KMS-11 (cell line): ENCODE data around the gene IGSF11.

Experiments
- H2AFZ ChIP-seq: fragments of 200-600 bp; sonication (generic); 2 replicates; pipeline ENCODE4 v1.6.1; 2016; ENCODE audit warnings: antibody characterized with exemption, mixed run types, low read depth
- H3K27ac ChIP-seq: fragments of 200-600 bp; sonication (generic); 2 replicates; pipeline ENCODE4 v1.6.1; 2016; ENCODE audit warnings: mild to moderate bottlenecking, mixed run types
- H3K27me3 ChIP-seq: fragments of 200-600 bp; sonication (generic); 2 replicates; pipeline ENCODE4 v1.6.1; 2017; ENCODE audit warnings: mild to moderate bottlenecking, low read depth, mixed run types, moderate library complexity; ENCODE audit not compliant: insufficient read depth
- H3K36me3 ChIP-seq: fragments of 200-600 bp; sonication (generic); 2 replicates; pipeline ENCODE4 v1.6.1; 2017; ENCODE audit warnings: mild to moderate bottlenecking, mixed run types; ENCODE audit not compliant: insufficient read depth
- H3K4me1 ChIP-seq: fragments of 200-600 bp; sonication (generic); 2 replicates; pipeline ENCODE4 v1.6.1; 2016; ENCODE audit warnings: mild to moderate bottlenecking, low read depth, mixed run types; ENCODE audit not compliant: poor library complexity, severe bottlenecking
- H3K4me2 ChIP-seq: fragments of 200-600 bp; sonication (generic); 2 replicates; pipeline ENCODE4 v1.7.0; 2016; ENCODE audit warnings: mild to moderate bottlenecking, mixed run types
- H3K4me3 ChIP-seq: fragments of 200-600 bp; sonication (generic); IDR thresholded peaks from 2 replicates; pipeline ENCODE4 v1.6.1; 2017; ENCODE audit warnings: low read depth, low read length, mixed read lengths; ENCODE audit not compliant: insufficient read depth
- H3K79me2 ChIP-seq: fragments of 200-600 bp; sonication (generic); 2 replicates; pipeline ENCODE4 v1.6.1; 2016; ENCODE audit warnings: low read depth, mixed run types; ENCODE audit not compliant: insufficient read depth
- H3K9ac ChIP-seq: fragments of 200-600 bp; sonication (generic); 2 replicates; pipeline ENCODE4 v1.6.1; 2016; ENCODE audit warnings: mild to moderate bottlenecking, mixed run types
- H4K20me1 ChIP-seq: fragments of 200-600 bp; sonication (generic); 2 replicates; pipeline ENCODE4 v1.6.1; 2016; ENCODE audit warnings: mild to moderate bottlenecking, mixed run types; ENCODE audit not compliant: insufficient read depth
- CTCF ChIP-seq: fragments of 200-600 bp; sonication (generic); conservative IDR thresholded peaks from 2 replicates; pipeline ENCODE4 v1.6.1; 2017; ENCODE audit warnings: low read depth, mild to moderate bottlenecking, antibody characterized with exemption, low read length, moderate library complexity, mixed read lengths

The IGSF11 gene

GRCh38 chr3:119019767-119020518, 14.7 kb downstream of the IGSF11 start:
- no peak overlapping the region for H3K4me2 ChIP-seq
- H4K20me1 ChIP-seq: no peaks in the 10 kb centered on the region
- no peaks in the 10 kb centered on the region for H3K27me3 ChIP-seq
- no peak overlapping the region for H3K9ac ChIP-seq
- no peaks in the 10 kb centered on the region for H3K4me1 ChIP-seq
- TF ChIP-seq CTCF: no peak
- H2AFZ ChIP-seq: no peak overlapping the region
- no peaks in the 10 kb centered on the region for H3K79me2 ChIP-seq
- H3K4me3 ChIP-seq: no peak overlapping the region
- H3K27ac ChIP-seq: no peak overlapping the region
- no peaks in the 10 kb centered on the region for H3K36me3 ChIP-seq

GRCh38 chr3:119018690-119019463, 15.8 kb downstream of the IGSF11 start:
- no peak overlapping the region for H3K27ac ChIP-seq
- H3K36me3 ChIP-seq: no peaks in the 10 kb centered on the region
- no peaks in the 10 kb centered on the region for H4K20me1 ChIP-seq
- H3K27me3 ChIP-seq: no peaks in the 10 kb centered on the region
- no peak overlapping the region for H3K4me2 ChIP-seq
- H3K4me3 ChIP-seq: no peak overlapping the region
- no peaks in the 10 kb centered on the region for H3K4me1 ChIP-seq
- no peaks in the 10 kb centered on the region for H3K79me2 ChIP-seq
- TF ChIP-seq CTCF: no peak
- no peak overlapping the region for H3K9ac ChIP-seq
- H2AFZ ChIP-seq: no peak overlapping the region

- TF ChIP-seq CTCF: no peak
- Histone ChIP-seq H3K4me2 (no peak overlapping the region), H3K27me3 (no peaks in the 10 kb centered on the region)
Observed at GRCh38 chr3:119015942-119016341, 18.7 kb downstream of the IGSF11 start.

GRCh38 chr3:119013951-119014350, 20.7 kb downstream of the IGSF11 start:
- H3K27ac ChIP-seq: no peak overlapping the region
- no peak overlapping the region for H2AFZ ChIP-seq
- H3K79me2 ChIP-seq: no peaks in the 10 kb centered on the region
- no peak for TF ChIP-seq CTCF
- H3K4me3 ChIP-seq: no peak overlapping the region
- no peaks in the 10 kb centered on the region for H4K20me1 ChIP-seq
- no peaks in the 10 kb centered on the region for H3K36me3 ChIP-seq
- no peaks in the 10 kb centered on the region for H3K4me1 ChIP-seq
- H3K9ac ChIP-seq: no peak overlapping the region
- no peak overlapping the region for H3K4me2 ChIP-seq
- no peaks in the 10 kb centered on the region for H3K27me3 ChIP-seq

More at GRCh38 chr3:119015942-119016341, 18.7 kb downstream of the IGSF11 start:
- H3K4me1 ChIP-seq: no peaks in the 10 kb centered on the region
- H3K79me2 ChIP-seq: no peaks in the 10 kb centered on the region
- H3K9ac ChIP-seq: no peak overlapping the region
- no peak overlapping the region for H3K4me3 ChIP-seq
- no peak overlapping the region for H3K27ac ChIP-seq
- H3K36me3 ChIP-seq: no peaks in the 10 kb centered on the region
- no peak overlapping the region for H2AFZ ChIP-seq
- no peaks in the 10 kb centered on the region for H4K20me1 ChIP-seq
